Measurements from ENCODE around the gene SLC25A39.

DNA sequence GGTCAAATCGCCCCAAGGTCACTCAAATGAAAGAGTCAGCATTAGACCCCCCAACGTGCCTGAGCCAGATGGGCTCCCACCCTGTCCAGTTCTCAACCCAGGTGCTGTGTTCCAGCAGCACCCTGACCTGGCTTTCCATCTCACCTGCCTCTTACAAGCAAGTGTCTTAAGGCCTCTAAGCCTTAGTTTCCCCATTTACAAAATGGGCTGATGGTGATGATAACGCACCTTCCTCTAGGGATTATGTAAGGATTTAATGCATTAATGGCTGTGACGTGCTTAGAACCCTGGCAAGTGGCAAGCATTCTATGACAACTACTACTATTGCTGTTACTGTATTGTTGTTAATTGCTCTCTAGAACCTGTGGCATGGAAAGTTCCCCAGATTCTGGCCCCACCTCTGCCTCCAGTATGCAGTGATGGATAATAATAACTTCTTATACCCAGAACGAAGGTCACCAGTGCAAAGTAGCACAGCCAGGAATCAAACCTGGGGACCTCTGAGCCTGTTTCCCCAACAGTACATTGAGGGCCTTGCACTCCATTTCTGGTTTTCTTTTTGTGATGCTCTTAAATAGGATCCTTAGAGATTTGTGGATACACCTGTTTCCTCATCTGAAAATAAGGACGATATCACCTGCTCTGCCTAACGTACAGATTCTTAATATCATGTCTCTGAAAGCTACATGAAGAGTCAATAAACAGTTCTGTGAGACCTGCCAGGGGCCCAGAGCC, 3.3 kb upstream of the SLC25A39 start:
- TF ChIP-seq, protein P1, sequence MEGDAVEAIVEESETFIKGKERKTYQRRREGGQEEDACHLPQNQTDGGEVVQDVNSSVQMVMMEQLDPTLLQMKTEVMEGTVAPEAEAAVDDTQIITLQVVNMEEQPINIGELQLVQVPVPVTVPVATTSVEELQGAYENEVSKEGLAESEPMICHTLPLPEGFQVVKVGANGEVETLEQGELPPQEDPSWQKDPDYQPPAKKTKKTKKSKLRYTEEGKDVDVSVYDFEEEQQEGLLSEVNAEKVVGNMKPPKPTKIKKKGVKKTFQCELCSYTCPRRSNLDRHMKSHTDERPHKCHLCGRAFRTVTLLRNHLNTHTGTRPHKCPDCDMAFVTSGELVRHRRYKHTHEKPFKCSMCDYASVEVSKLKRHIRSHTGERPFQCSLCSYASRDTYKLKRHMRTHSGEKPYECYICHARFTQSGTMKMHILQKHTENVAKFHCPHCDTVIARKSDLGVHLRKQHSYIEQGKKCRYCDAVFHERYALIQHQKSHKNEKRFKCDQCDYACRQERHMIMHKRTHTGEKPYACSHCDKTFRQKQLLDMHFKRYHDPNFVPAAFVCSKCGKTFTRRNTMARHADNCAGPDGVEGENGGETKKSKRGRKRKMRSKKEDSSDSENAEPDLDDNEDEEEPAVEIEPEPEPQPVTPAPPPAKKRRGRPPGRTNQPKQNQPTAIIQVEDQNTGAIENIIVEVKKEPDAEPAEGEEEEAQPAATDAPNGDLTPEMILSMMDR (IDR thresholded peaks at IDR 0.05) = no peak
- no peak for TF ChIP-seq EZH2 (IDR thresholded peaks at IDR 0.05)

Data from neural progenitor cell (in vitro differentiated cells).